Activated CD4-positive, alpha-beta T cell treated with anti-CD3 and anti-CD28 coated beads, Interleukin-2, amount 10 ng/mL, durations not matched to agents 7 days and 5 days (primary cell): ENCODE results near the gene DAB2IP. TPM values are rescaled to one million over a fixed set of nuclear protein-coding genes. Genes with fewer than 3 reads are reported as not detected.

Source experiments
- CTCF ChIA-PET: fragments of 350-600 bp; sonication (Branson Sonifier 250); formaldehyde crosslinking; loops from one replicate; lab custom pipeline; 2021; ENCODE audit warnings: antibody characterized with exemption; lab: Charles Lee
- POLR2A ChIA-PET: fragments of 350-600 bp; sonication (Branson Sonifier 250); formaldehyde crosslinking; loops from one replicate; lab custom pipeline; 2021; ENCODE audit warnings: antibody characterized with exemption; lab: Charles Lee
- DNase-seq: peaks from one replicate; pipeline ENCODE4 v3.0.0-alpha.2; 2020
- H3K27ac Mint-ChIP-seq: one replicate; pipeline ENCODE4 v1.8.0; 2021; ENCODE audit warnings: mild to moderate bottlenecking, moderate library complexity, mixed read lengths
- H3K27me3 Mint-ChIP-seq: one replicate; pipeline ENCODE4 v1.8.0; 2021; ENCODE audit warnings: mixed read lengths
- H3K36me3 Mint-ChIP-seq: one replicate; pipeline ENCODE4 v1.8.0; 2021; ENCODE audit warnings: low read depth, mixed read lengths
- H3K4me1 Mint-ChIP-seq: one replicate; pipeline ENCODE4 v1.8.0; 2021; ENCODE audit warnings: mixed read lengths
- H3K4me3 Mint-ChIP-seq: one replicate; pipeline ENCODE4 v1.8.0; 2021; ENCODE audit warnings: mild to moderate bottlenecking, moderate library complexity, mixed read lengths
- H3K9me3 Mint-ChIP-seq: one replicate; pipeline ENCODE4 v1.8.0; 2021; ENCODE audit warnings: mixed read lengths
- total RNA-seq, 2 experiments: library from RNA; stranded (reverse); gene quantifications; one replicate each; pipeline ENCODE4 v1.2.3, GENCODE V29; 2021

Gene DAB2IP
- total RNA-seq, 2 experiments from 2014 or later = not detected

DNA sequence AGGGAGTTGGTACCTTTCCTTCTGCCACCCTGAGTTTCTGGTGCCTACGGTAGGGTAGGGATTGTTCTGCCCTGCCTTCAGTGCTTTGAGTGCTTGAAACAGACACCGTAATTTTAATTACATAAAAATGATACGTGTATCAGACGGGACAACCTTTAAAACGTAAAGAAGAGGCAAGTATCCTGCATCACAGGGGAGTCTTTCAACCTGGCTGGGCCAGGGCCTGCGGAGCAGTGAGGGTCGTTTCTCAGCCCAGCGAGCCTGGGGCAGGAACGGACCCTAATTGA lies 483 bp upstream of the DAB2IP start:
- CTCF ChIA-PET = no interaction called here
- peaks cover 45% of the 10 kb centered on the region for H3K27me3 Mint-ChIP-seq
- no peak for DNase-seq
- POLR2A ChIA-PET = no interaction called here
- no peaks in the 10 kb centered on the region for H3K9me3 Mint-ChIP-seq
- H3K27ac Mint-ChIP-seq = no peak overlapping the region
- no peak overlapping the region for H3K4me3 Mint-ChIP-seq
- no peaks in the 10 kb centered on the region for H3K36me3 Mint-ChIP-seq
- peaks cover 4% of the 10 kb centered on the region for H3K4me1 Mint-ChIP-seq

DNA sequence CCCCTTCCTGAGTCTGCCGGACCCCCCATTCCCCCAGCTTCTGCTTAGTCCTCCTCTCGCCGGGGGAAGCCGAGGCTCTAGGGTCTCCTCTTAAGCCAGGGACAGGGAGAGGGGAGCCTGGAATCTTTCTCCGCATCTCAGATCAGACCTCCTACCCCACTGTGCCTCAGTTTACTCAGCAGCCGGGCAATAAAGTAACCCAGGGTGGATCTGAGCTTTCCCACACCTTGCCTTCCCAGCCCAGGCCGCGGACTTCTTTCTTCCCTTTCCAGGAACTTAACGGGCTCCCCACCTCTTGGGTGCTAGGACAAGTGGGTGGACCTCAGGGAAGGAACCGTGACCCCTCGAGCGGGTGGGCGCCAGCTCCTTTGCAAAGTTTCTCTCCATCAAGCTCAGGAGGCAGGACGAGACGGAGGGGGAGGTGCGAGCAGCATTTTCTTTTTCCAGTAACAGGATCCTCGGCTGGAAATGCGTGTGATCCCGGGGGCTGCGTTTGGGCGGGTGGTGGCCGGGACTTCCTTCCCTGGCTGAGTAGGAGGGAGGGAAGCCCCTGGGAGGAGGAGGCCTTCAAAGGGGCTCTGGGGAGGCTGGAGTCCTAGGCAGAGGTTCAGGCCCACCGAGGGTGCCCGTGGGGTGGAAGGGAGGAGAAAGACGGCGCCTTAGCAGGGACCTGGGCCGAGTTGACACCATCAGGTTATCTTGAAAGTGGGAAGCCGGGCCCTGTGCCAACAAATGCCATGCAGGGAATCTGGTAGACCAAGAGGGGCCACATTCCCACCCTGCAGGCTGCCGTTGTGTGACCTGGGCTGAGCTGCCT lies 795 bp downstream of the DAB2IP start:
- ChIA-PET POLR2A (no interaction called here), CTCF (interaction anchor here (0.6 kb wide), 1 partner anchor 33 kb away, joined by 3 read pairs; no protein-coding TSS in a partner anchor)
- Mint-ChIP-seq H3K9me3 (no peaks in the 10 kb centered on the region), H3K4me1 (peaks cover 4% of the 10 kb centered on the region), H3K36me3 (no peaks in the 10 kb centered on the region), H3K27me3 (peaks cover 45% of the 10 kb centered on the region), H3K4me3 (no peak overlapping the region), H3K27ac (peak overlapping the region; percentile 46)
- DNase-seq = no peak

DNA sequence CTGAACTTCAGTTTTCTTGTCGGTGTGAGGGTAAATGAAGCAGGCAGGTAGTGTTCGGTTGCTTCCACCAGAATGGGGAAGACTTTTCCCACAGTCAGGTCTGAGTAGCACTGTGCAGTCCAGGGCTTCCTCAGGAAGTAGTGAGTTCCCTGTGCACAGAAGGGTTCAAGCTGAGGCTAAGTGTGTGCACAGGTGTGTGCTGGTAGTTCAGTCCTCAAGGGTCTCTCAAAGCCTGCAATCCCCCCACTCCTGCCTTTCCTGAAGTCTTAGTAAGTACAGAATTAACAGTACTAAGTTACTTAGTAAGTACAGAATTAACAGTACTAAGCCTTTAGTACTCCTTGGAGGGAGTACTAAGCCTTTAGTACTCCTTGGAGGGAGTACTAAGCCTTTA lies 1.4 kb downstream of the DAB2IP start:
- H3K9me3 Mint-ChIP-seq = no peaks in the 10 kb centered on the region
- no peak overlapping the region for H3K4me3 Mint-ChIP-seq
- peaks cover 45% of the 10 kb centered on the region for H3K27me3 Mint-ChIP-seq
- CTCF ChIA-PET = no interaction called here
- no peak overlapping the region for H3K27ac Mint-ChIP-seq
- POLR2A ChIA-PET = no interaction called here
- H3K4me1 Mint-ChIP-seq = peaks cover 4% of the 10 kb centered on the region
- DNase-seq = no peak
- no peaks in the 10 kb centered on the region for H3K36me3 Mint-ChIP-seq

DNA sequence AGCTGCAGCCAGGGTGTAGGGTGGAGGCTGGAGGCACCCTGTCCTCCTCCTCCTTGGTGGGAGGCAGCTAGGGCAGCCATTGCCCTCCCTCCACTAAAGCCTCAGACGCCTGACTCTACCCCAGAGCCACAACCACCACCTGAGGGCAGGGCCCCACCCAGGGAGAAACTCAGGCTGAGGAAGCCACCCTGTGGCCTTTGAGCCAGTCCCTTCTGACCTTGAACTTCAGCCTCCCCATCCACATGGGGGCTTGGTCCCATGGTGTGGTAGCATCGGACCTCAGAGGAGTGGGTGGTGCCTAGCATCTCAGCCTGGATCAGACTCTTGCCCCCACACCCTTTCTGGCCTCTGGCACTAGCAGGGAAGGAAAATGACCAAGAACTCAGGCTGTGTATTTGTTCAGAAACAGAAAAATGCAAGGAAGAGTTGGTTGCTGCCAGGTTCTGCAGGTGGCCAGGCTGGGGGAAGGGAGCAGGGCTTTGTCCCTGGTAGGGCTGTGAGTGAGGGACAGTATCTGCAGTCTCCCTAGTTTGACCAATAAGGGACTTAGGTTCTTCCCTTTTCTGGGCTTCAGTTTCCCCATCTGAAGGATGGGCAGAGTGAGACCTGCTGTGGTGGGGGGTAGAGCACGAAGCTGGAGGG lies 3.2 kb downstream of the DAB2IP start:
- CTCF ChIA-PET = no interaction called here
- H3K27me3 Mint-ChIP-seq = peaks cover 41% of the 10 kb centered on the region
- DNase-seq = no peak

DNA sequence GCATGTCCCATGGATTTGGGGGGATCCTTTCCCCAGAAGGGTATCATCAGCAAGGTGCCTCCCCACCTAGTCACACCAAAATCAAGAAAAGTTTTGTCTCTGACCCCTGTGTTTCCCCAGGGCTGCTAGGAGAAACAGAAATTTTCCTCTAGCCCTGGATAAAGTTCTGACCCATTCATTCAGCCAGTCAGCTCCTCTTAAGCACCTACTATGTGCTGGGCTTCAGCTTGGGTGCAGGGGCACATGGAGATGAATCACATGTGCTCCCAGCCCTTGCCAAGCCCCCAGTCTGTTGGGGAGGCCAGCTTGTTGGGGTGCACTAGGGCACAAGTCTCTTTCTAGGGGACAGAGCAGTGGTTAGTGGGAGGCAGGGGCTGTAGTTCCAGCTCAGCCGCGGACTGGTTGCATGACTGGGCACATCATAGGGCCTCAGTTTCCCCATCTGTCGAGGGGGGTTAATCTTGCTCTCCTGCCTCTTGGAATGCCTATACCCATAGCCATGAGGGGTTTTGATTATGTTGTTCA lies 3.9 kb downstream of the DAB2IP start:
- H3K27ac Mint-ChIP-seq = no peak overlapping the region
- peaks cover 4% of the 10 kb centered on the region for H3K4me1 Mint-ChIP-seq
- H3K9me3 Mint-ChIP-seq = no peaks in the 10 kb centered on the region
- POLR2A ChIA-PET = no interaction called here
- H3K36me3 Mint-ChIP-seq = no peaks in the 10 kb centered on the region
- H3K4me3 Mint-ChIP-seq = no peak overlapping the region
- peaks cover 37% of the 10 kb centered on the region for H3K27me3 Mint-ChIP-seq
- CTCF ChIA-PET = no interaction called here
- DNase-seq = no peak

More for the DNA sequence above, 3.2 kb downstream of the DAB2IP start:
- H3K27ac Mint-ChIP-seq = no peak overlapping the region
- peaks cover 4% of the 10 kb centered on the region for H3K4me1 Mint-ChIP-seq
- no peaks in the 10 kb centered on the region for H3K9me3 Mint-ChIP-seq
- H3K4me3 Mint-ChIP-seq = no peak overlapping the region
- POLR2A ChIA-PET = no interaction called here
- no peaks in the 10 kb centered on the region for H3K36me3 Mint-ChIP-seq

DNA sequence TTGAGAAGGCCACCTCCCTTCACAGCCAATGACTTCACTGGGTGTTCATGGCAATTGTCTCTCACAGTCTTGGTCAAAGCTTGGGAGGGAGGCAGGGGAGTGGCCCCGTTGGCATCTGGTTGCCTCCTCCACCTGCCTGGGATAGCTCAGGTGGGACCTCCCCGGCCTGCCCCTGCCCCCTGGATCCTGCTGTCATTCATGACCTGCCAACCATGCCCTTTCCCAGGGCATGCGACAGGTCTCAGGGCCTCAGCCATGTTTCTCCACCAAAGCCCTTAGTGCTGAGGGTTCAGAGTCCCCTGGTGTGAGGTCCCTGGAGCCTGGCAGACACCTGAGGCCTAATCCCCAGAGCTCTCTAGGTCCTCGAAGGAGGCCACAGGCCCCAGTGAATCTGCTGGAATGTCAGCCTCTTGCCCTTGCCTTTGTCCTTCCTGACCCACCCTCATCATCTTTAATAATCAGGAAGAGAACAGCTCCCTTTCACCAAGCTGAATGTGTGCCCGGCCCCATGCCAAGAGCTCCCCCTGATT lies 5.6 kb downstream of the DAB2IP start:
- H3K27me3 Mint-ChIP-seq = peaks cover 26% of the 10 kb centered on the region
- H3K9me3 Mint-ChIP-seq = no peaks in the 10 kb centered on the region
- no peaks in the 10 kb centered on the region for H3K36me3 Mint-ChIP-seq
- no peak overlapping the region for H3K27ac Mint-ChIP-seq
- ChIA-PET POLR2A (no interaction called here), CTCF (no interaction called here)
- DNase-seq = no peak
- no peaks in the 10 kb centered on the region for H3K4me1 Mint-ChIP-seq
- no peak overlapping the region for H3K4me3 Mint-ChIP-seq

DNA sequence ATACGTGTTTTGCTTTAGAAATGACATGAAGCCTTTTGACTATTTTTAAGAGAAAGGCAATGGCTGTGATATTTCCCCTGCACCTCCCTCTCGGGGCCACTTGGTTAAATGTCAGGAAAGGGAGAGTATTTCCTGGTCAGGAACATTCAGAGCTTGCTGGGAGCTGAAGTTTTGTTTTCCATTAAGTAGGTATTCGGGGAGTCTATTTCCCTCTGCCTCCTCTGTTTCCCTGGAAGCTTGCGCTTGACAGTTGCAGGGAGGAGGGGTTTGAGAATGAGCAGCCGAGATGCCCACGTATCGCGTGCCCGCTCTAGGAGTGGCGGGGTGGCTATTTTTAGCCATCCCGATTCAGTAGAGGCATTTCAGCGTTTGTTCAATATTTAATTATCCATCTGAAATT lies 6.7 kb downstream of the DAB2IP start:
- POLR2A ChIA-PET = no interaction called here
- H3K9me3 Mint-ChIP-seq = no peaks in the 10 kb centered on the region
- peaks cover 22% of the 10 kb centered on the region for H3K27me3 Mint-ChIP-seq

DNA sequence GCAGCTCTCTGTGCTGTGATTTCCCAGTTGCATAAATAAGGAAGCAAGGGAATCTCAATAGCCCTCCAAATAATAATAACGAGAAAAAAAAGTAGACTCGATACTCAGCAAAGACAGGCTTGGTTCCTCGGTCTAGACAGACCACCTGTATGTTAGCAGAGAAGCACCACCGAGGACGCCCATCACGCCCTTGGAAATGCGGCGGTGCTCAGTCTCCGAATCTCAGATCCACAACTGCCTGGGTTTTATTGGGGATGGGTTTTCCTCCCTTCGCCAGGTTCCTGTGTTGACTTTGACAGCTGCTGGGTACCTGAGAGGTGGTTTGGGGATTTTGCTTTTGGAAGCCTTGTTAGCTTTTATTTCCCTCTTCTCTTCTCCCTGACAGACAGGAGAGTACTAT lies 7.2 kb downstream of the DAB2IP start:
- Mint-ChIP-seq H3K27ac (no peak overlapping the region), H3K36me3 (no peaks in the 10 kb centered on the region), H3K4me1 (no peaks in the 10 kb centered on the region), H3K27me3 (peaks cover 20% of the 10 kb centered on the region), H3K9me3 (no peaks in the 10 kb centered on the region), H3K4me3 (no peak overlapping the region)
- ChIA-PET CTCF (no interaction called here), POLR2A (no interaction called here)
- DNase-seq = no peak

More for the DNA sequence above, 6.7 kb downstream of the DAB2IP start:
- no peak overlapping the region for H3K27ac Mint-ChIP-seq
- no peaks in the 10 kb centered on the region for H3K36me3 Mint-ChIP-seq
- no peak overlapping the region for H3K4me3 Mint-ChIP-seq
- no peak for DNase-seq
- CTCF ChIA-PET = no interaction called here
- H3K4me1 Mint-ChIP-seq = no peaks in the 10 kb centered on the region

DNA sequence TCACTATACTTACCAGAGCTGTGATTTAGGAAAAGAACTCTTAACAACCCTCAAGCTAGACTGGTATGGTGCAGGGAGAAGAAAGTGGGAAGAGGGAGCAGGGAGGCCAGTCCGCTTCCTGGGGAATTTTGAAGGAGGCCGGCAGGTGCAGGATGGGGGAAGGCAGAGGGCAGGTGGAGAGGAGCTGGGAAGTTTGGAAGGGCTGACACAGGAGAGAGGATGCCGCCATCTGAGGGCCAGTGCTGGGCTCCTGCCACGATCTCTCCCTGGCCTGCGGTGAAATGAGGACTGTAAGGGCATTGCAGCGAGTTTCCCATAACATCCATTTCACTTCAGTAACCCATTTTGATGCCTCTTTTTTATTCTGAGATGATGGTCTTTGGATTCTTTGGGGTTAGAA lies 8.9 kb downstream of the DAB2IP start:
- no peaks in the 10 kb centered on the region for H3K4me1 Mint-ChIP-seq
- H3K9me3 Mint-ChIP-seq = no peaks in the 10 kb centered on the region
- no peak for DNase-seq
- CTCF ChIA-PET = no interaction called here
- no peak overlapping the region for H3K4me3 Mint-ChIP-seq
- H3K36me3 Mint-ChIP-seq = no peaks in the 10 kb centered on the region
- H3K27me3 Mint-ChIP-seq = peaks cover 20% of the 10 kb centered on the region
- no peak overlapping the region for H3K27ac Mint-ChIP-seq
- POLR2A ChIA-PET = interaction anchor here (1.0 kb wide), 1 partner anchor 24 kb away, joined by 3 read pairs; no protein-coding TSS in a partner anchor

DNA sequence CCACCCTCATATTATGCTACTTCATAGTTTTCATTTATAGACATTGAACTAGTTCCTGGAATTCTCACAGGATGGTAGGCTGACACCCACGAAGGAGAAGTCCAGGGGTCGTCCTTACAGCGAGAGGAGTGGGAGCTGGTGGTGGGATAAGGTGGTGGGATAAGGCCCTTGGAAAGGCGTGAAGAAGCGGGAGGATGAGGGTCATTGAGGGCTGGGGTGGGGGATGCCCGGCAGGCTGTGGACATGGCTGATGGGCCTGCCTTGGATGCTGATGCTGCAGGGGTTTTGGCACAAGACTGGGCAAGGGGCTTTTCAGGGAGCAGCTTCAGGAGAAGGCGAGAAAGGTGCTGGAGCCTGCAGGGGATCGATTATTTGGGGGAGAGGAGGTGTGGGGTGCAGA lies 9.4 kb downstream of the DAB2IP start:
- CTCF ChIA-PET = no interaction called here
- Mint-ChIP-seq H3K9me3 (no peaks in the 10 kb centered on the region), H3K4me3 (no peak overlapping the region), H3K36me3 (no peaks in the 10 kb centered on the region), H3K27ac (no peak overlapping the region), H3K27me3 (peaks cover 21% of the 10 kb centered on the region), H3K4me1 (no peaks in the 10 kb centered on the region)
- no peak for DNase-seq
- POLR2A ChIA-PET = interaction anchor here (1.0 kb wide), 1 partner anchor 24 kb away, joined by 3 read pairs; no protein-coding TSS in a partner anchor

DNA sequence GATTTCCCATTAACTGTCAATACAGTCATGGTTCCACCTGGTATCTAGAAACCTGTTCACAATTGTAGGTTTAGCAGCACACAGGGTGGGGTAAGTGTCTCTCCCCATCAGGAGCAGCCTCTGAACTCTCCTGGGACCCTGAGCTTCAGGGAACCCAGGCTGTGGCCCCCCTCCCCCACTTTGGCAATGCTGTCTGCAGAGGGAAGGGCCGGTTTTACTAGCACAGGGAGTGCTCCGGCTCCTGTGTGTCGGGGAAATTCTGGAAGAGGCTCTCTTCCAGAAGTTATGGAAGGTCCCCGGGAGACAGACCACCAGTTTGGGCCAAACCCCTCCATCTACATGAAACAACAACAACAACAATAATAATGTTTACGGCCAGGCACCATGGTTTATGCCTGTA lies 9.9 kb downstream of the DAB2IP start:
- Mint-ChIP-seq H3K4me3 (no peak overlapping the region), H3K9me3 (no peaks in the 10 kb centered on the region), H3K27ac (no peak overlapping the region), H3K36me3 (no peaks in the 10 kb centered on the region), H3K4me1 (no peaks in the 10 kb centered on the region), H3K27me3 (peaks cover 22% of the 10 kb centered on the region)
- ChIA-PET POLR2A (no interaction called here), CTCF (no interaction called here)
- no peak for DNase-seq

DNA sequence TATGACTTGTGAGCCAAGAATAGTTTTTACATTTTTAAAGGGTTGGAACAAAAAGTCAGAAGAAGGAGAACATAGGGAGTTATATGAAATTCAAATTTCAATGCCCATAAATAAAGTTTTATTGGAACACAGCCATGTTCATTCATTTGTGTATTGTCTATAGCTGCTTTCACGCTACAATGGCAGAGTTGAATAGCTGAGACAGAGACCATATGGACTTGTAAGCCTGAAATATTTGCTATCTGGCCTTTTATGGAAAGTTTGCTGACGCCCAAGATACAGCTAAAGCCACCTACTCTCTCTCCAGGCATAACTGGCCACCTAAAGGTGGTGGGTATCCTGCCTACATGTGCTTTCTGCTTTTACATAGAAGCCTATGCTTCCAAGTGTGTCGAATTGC lies 10.9 kb downstream of the DAB2IP start:
- H3K36me3 Mint-ChIP-seq = no peaks in the 10 kb centered on the region
- H3K4me3 Mint-ChIP-seq = no peak overlapping the region
- peaks cover 22% of the 10 kb centered on the region for H3K27me3 Mint-ChIP-seq
- H3K9me3 Mint-ChIP-seq = no peaks in the 10 kb centered on the region
- no peaks in the 10 kb centered on the region for H3K4me1 Mint-ChIP-seq
- no peak overlapping the region for H3K27ac Mint-ChIP-seq
- ChIA-PET CTCF (interaction anchor here (0.6 to 0.7 kb wide), 2 partner anchors 371 to 1628 kb away, joined by 3 to 4 read pairs; no protein-coding TSS in a partner anchor), POLR2A (no interaction called here)
- no peak for DNase-seq

DNA sequence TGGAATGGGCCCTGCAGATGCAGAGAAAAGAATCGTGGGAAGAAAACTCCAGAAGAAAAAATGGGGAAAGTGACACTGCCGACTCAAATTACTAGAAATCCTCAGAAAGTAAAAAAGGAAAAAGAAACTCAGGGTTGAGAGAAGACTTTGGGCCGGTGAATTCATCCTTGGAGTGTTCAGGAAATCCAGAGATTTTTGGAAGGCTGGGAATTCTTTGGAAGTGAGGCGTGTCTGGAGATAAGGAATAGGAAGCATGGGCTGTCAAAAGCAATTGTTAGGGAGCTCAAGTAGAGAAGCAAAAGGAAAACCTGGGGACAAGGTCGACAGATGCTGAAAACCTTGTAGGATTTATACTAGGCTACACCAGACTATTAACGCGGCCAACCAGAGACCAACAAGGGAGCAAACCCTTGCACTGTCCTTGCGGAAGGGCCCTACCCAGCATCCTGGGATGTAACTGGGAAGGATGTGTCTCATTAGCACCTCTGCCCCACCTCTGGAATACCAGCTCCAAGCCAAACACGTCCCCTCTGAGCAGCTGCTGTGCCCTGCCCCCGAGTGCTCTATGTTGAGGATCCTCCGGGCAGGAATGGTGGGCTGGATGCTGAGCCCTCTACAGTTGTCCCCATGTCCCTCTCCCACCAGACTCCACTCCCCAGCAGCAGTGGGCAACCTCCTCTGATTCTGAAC lies 11.6 kb downstream of the DAB2IP start:
- POLR2A ChIA-PET = no interaction called here
- H3K4me3 Mint-ChIP-seq = no peak overlapping the region

More for the DNA sequence above, 11.6 kb downstream of the DAB2IP start:
- CTCF ChIA-PET = interaction anchor here (0.6 kb wide), 1 partner anchor 42 kb away, joined by 3 read pairs; no protein-coding TSS in a partner anchor
- DNase-seq = no peak
- no peaks in the 10 kb centered on the region for H3K4me1 Mint-ChIP-seq
- no peaks in the 10 kb centered on the region for H3K36me3 Mint-ChIP-seq
- H3K27ac Mint-ChIP-seq = no peak overlapping the region
- peaks cover 22% of the 10 kb centered on the region for H3K27me3 Mint-ChIP-seq
- no peaks in the 10 kb centered on the region for H3K9me3 Mint-ChIP-seq
